Measurements from ENCODE around the gene SHISAL2B.

- TF ChIP-seq CTCF (IDR thresholded peaks at IDR 0.05): no peak
- TF ChIP-seq POLR2A (IDR thresholded peaks at IDR 0.05): no peak
Measured at GRCh38 chr5:64654561-64654938, 35.8 kb upstream of the SHISAL2B start.
